Kidney capillary endothelial cell (primary cell): ENCODE results near the gene SSX4.
"Not testable (repeated sequence)": the region's sequence is repeated elsewhere in the genome, so short reads cannot be mapped to it uniquely, and the experiment has no call there.

Experiments
- DNase-seq: peaks from one replicate; pipeline ENCODE4 v3.0.0-alpha.2; 2018; ENCODE audit warnings: low spot score

Gene SSX4

GRCh38 chrX:48383239-48383638, at the start of gene SSX4:
Gene SSX4 (plus strand): TSS chrX:48383539. CDS start chrX:48384054, 515 bp downstream.
- not testable (repeated sequence) for DNase-seq

DNA sequence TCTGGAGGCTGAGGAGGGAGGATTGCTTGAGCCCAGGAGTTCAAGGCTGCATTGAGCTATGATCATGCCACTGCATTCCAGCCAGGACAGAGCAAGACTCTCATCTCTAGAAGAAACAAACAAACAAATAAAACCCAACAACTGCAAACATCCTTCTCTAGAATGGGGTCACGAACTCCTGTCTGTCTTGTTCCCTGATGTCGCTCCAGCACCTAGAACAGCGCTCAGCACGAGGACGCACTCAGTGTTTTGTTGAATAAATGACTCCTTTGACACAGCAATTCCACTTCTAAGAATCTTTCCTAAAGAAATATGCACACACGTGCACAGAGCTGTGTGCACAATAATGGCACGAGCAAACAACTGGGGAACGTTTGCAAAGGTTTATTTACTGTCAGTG, 37.3 kb upstream of the SSX4 start:
- not testable (repeated sequence) for DNase-seq

GRCh38 chrX:48356315-48357094, 26.8 kb upstream of the SSX4 start, which contains the start of gene SSX3:
Gene SSX3 (minus strand): TSS chrX:48356703. CDS start chrX:48355249, 1,454 bp downstream.
- not testable (repeated sequence) for DNase-seq

- DNase-seq = no peak
Measured at GRCh38 chrX:48357681-48358080, 25.7 kb upstream of the SSX4 start.

DNA sequence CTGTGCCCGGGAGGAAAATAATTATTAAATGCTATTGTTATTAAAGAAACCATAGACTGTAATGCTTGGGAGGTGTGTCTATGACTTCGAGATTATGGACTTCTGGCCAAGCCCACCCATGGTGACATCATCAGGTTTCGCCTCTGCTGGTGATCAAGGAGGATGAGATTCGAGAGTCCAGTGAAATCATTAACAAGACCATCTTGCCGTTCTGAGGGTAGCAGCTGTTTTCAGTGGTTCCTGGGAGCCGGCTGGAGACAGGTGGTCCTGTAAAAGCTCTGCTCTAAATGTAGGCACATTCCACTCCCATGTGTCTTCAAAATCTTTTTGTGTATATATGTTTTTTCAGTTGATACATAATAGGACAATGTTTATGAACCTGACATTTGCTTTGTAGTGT, 24.1 kb upstream of the SSX4 start:
- not testable (repeated sequence) for DNase-seq

DNA sequence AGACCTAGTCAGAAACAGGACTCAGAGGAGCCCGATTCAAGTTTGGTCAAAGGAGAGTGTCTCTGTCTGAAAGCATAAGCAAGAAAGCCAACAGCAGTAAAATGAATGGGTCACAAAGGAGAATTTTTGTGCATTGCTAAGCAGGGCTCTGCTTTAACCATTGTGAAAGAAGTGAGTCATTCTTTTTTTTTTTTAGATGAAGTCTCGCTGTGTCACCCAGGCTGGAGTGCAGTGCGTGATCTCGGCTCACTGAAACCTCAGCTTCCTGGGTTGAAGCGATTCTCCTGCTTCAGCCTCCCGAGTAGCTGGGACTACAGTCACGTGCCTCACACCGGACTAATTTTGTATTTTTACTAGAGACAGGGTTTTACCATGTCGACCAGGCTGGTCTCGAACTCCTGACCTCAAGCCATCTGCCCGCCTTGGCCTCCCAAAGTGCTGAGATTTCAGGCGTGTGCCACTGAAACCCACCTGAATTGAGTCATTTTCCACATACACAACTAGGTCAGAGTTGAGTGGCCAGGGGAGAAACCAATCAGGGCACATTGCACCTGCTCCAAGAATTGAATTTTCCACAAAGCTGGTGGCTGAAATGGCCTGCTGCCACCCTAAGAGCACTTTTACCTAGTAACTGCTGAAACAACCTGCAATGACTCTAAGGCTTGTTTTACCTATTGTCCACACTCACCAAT, 15.5 kb upstream of the SSX4 start:
- DNase-seq = not testable (repeated sequence)

GRCh38 chrX:48370408-48370807, 12.9 kb upstream of the SSX4 start:
- DNase-seq = not testable (repeated sequence)

DNA sequence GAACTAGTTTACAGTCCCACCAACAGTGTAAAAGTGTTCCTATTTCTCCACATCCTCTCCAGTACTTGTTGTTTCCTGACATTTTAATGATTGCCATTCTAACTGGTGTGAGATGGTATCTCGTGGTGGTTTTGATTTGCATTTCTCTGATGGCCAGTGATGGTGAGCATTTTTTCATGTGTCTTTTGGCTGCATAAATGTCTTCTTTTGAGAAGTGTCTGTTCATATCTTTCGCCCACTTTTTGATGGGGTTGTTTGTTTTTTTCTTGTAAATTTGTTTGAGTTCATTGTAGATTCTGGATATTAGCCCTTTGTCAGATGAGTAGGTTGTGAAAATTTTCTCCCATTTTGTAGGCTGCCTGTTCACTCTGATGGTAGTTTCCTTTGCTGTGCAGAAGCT, 13.6 kb downstream of the SSX4 start:
- DNase-seq = not testable (repeated sequence)

- not testable (repeated sequence) for DNase-seq
Measured at GRCh38 chrX:48397825-48398224, 14.5 kb downstream of the SSX4 start.

DNA sequence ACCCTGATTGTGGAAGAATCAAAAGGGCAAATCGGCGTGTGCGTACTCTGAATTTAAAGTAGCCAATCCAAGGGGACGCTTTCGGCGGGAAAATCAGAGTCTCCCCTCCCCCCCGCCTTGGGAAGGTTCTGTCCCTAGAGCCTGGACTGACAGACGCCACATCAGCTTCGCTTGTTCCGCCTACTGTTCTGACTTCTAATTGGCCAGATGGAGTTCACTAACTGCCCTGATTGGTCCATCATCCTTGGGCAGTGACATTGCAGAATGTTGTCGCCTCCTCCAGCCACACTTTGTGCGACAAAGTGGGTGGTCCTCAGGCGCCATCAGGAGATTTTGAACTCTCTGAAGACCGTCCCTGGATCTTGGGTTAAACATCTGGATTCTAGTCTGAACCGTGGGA, 28.5 kb downstream of the SSX4 start, which contains the start of gene SSX4B:
Gene SSX4B (minus strand): TSS at position 101 of the 400 bp plus-strand sequence. CDS start 588 bp downstream, outside the sequence.
- not testable (repeated sequence) for DNase-seq

DNA sequence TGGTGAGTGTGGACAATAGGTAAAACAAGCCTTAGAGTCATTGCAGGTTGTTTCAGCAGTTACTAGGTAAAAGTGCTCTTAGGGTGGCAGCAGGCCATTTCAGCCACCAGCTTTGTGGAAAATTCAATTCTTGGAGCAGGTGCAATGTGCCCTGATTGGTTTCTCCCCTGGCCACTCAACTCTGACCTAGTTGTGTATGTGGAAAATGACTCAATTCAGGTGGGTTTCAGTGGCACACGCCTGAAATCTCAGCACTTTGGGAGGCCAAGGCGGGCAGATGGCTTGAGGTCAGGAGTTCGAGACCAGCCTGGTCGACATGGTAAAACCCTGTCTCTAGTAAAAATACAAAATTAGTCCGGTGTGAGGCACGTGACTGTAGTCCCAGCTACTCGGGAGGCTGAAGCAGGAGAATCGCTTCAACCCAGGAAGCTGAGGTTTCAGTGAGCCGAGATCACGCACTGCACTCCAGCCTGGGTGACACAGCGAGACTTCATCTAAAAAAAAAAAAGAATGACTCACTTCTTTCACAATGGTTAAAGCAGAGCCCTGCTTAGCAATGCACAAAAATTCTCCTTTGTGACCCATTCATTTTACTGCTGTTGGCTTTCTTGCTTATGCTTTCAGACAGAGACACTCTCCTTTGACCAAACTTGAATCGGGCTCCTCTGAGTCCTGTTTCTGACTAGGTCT, 43.8 kb downstream of the SSX4 start:
- DNase-seq = not testable (repeated sequence)

DNA sequence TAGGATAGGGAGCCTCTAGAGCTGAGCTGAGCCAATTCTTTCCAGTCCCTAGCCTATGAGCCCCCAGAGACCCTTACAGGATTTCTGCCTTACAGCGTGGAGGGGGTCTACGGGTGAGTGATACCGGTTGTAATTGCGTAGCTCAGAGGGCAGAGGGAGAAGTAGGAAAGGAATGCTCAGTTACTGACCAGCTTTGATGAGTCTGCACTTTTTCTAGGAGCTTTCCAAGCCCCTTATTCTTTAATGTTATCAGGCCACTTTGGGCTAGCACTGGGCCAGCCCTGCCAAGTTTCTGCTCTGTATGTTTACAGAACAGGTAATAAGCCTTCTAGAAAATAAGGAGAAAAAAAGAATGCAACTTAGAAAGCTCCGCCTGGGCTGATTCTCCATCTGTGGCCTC, 46.3 kb downstream of the SSX4 start:
- DNase-seq = not testable (repeated sequence)

GRCh38 chrX:48430166-48430565, 46.8 kb downstream of the SSX4 start:
- not testable (repeated sequence) for DNase-seq

- not testable (repeated sequence) for DNase-seq
Measured at GRCh38 chrX:48433713-48434112, 50.4 kb downstream of the SSX4 start.
